ENCODE data around the gene UBE2U. TPM values are rescaled to one million over a fixed set of nuclear protein-coding genes. Genes with fewer than 3 reads are reported as not detected.
A peak's percentile ranks its signal among the peaks of the same experiment; 100 is the strongest.

Gene UBE2U
- total RNA-seq, 1 donor from 2014 or later: not detected

- peaks cover 0 to 16% of the 10 kb centered on the region in 2 donors for H3K36me3 ChIP-seq
- H3K27ac ChIP-seq: peak overlapping the region; percentile 61 to 70
- no peak for DNase-seq (ENCODE audit: low spot score in 2 of 2)
- no peak for TF ChIP-seq CTCF (IDR thresholded peaks at IDR 0.05)
- intact Hi-C loops (cut with DNase I): loop anchor here (2.0 to 5.0 kb wide), 3 partner anchors 391 to 486 kb away; no protein-coding TSS in a partner anchor
- peaks cover 12 to 34% of the 10 kb centered on the region in 2 donors for H3K4me1 ChIP-seq
- H3K9me3 ChIP-seq: no peaks in the 10 kb centered on the region
- H3K27me3 ChIP-seq: no peaks in the 10 kb centered on the region
- H3K4me3 ChIP-seq: no peak overlapping the region
Measured at GRCh38 chr1:64163431-64163830, 40.0 kb upstream of the UBE2U start.

- no peaks in the 10 kb centered on the region for H3K9me3 ChIP-seq
- no peak for DNase-seq (ENCODE audit: low spot score in 2 of 2)
- intact Hi-C loops (cut with DNase I): loop anchor here (2.0 to 5.0 kb wide), 3 partner anchors 391 to 487 kb away; no protein-coding TSS in a partner anchor
- peaks cover 0 to 19% of the 10 kb centered on the region in 2 donors for H3K36me3 ChIP-seq
- H3K4me3 ChIP-seq: no peak overlapping the region
- TF ChIP-seq CTCF (IDR thresholded peaks at IDR 0.05): peak in 2 of 3 experiments; percentile 37 to 58
- H3K4me1 ChIP-seq: peaks cover 12 to 34% of the 10 kb centered on the region in 2 donors
- peak overlapping the region; percentile 61 to 70 for H3K27ac ChIP-seq
- no peaks in the 10 kb centered on the region for H3K27me3 ChIP-seq
Measured at GRCh38 chr1:64163970-64164369, 39.5 kb upstream of the UBE2U start.

DNA sequence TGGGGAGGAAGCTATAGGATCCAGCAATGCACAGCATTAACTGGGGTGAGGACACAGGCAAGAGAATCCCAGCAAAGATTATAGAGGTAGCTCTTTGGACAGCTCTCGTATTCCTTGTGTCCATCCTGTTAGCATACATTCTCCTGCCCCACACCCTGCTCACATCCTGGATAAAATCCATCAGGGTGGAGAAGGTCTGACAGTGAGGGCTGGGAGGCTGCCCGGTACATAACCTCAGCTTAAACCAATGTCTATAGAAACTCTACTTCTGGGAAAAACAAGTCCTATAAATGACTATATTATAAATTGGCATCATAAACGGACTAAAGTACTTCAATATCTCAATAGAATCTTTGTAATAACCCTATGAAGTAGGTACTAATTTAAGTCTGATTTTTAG lies 36.8 kb upstream of the UBE2U start:
- TF ChIP-seq CTCF (IDR thresholded peaks at IDR 0.05): no peak

GRCh38 chr1:64167176-64167575 lies 36.2 kb upstream of the UBE2U start:
- H3K27ac ChIP-seq: no peak overlapping the region
- H3K4me3 ChIP-seq: no peak overlapping the region
- H3K4me1 ChIP-seq: peaks cover 7 to 19% of the 10 kb centered on the region in 2 donors
- no peaks in the 10 kb centered on the region for H3K27me3 ChIP-seq
- TF ChIP-seq CTCF (IDR thresholded peaks at IDR 0.05): no peak
- H3K9me3 ChIP-seq: no peaks in the 10 kb centered on the region
- H3K36me3 ChIP-seq: peaks cover 0 to 11% of the 10 kb centered on the region in 2 donors
- DNase-seq (ENCODE audit: low spot score in 2 of 2): no peak
- intact Hi-C loops (cut with DNase I): no loop called here

More for the DNA sequence above, 36.8 kb upstream of the UBE2U start:
- peaks cover 0 to 11% of the 10 kb centered on the region in 2 donors for H3K36me3 ChIP-seq
- H3K9me3 ChIP-seq: no peaks in the 10 kb centered on the region
- intact Hi-C loops (cut with DNase I): no loop called here
- no peak overlapping the region for H3K4me3 ChIP-seq
- H3K4me1 ChIP-seq: peaks cover 7 to 25% of the 10 kb centered on the region in 2 donors
- H3K27me3 ChIP-seq: no peaks in the 10 kb centered on the region
- DNase-seq (ENCODE audit: low spot score in 2 of 2): no peak
- H3K27ac ChIP-seq: no peak overlapping the region

- TF ChIP-seq CTCF (IDR thresholded peaks at IDR 0.05): no peak
- Histone ChIP-seq H3K27ac (peak overlapping the region; percentile 6 to 75), H3K4me3 (no peak overlapping the region), H3K4me1 (peaks cover 11 to 17% of the 10 kb centered on the region in 2 donors), H3K9me3 (no peaks in the 10 kb centered on the region), H3K27me3 (no peaks in the 10 kb centered on the region), H3K36me3 (peaks cover 0 to 11% of the 10 kb centered on the region in 2 donors)
- no peak for DNase-seq (ENCODE audit: low spot score in 2 of 2)
- intact Hi-C loops (cut with DNase I): no loop called here
Measured at GRCh38 chr1:64171246-64171645, 32.2 kb upstream of the UBE2U start.

All from ascending aorta (tissue), 2 donors.